Measurements from ENCODE around the gene MRPS30.

The MRPS30 gene

GRCh38 chr5:44845777-44846176 is 37.0 kb downstream of the MRPS30 start:
- TF ChIP-seq CTCF (IDR thresholded peaks at IDR 0.05) (no peak), ZFX (IDR thresholded peaks at IDR 0.05; ENCODE audit: borderline replicate concordance) (no peak)
- no peak overlapping the region for H3K27ac ChIP-seq

GRCh38 chr5:44847206-44847852 is 38.6 kb downstream of the MRPS30 start:
- no peak overlapping the region for H3K27ac ChIP-seq
- TF ChIP-seq CTCF (IDR thresholded peaks at IDR 0.05), result no peak
- no peak for TF ChIP-seq ZFX (IDR thresholded peaks at IDR 0.05; ENCODE audit: borderline replicate concordance)

- TF ChIP-seq CTCF (IDR thresholded peaks at IDR 0.05), result no peak
- no peak for TF ChIP-seq ZFX (IDR thresholded peaks at IDR 0.05; ENCODE audit: borderline replicate concordance)
- no peak overlapping the region for H3K27ac ChIP-seq
Measured at GRCh38 chr5:44860267-44860666, 51.5 kb downstream of the MRPS30 start.

GRCh38 chr5:44862808-44863207 is 54.1 kb downstream of the MRPS30 start:
- 0 out of 2 replicates have a peak, but pooled peaks have one; percentile 13 for TF ChIP-seq CTCF (IDR thresholded peaks at IDR 0.05)
- TF ChIP-seq ZFX (IDR thresholded peaks at IDR 0.05; ENCODE audit: borderline replicate concordance), result no peak
- H3K27ac ChIP-seq, result no peak overlapping the region

Measured in 22Rv1 (cell line).